ENCODE data around the gene NKD2. TPM values are rescaled to one million over a fixed set of nuclear protein-coding genes. Genes with fewer than 3 reads are reported as not detected.

Gene NKD2
- total RNA-seq, 1 experiment from 2014 or later: 12.8 TPM

DNA sequence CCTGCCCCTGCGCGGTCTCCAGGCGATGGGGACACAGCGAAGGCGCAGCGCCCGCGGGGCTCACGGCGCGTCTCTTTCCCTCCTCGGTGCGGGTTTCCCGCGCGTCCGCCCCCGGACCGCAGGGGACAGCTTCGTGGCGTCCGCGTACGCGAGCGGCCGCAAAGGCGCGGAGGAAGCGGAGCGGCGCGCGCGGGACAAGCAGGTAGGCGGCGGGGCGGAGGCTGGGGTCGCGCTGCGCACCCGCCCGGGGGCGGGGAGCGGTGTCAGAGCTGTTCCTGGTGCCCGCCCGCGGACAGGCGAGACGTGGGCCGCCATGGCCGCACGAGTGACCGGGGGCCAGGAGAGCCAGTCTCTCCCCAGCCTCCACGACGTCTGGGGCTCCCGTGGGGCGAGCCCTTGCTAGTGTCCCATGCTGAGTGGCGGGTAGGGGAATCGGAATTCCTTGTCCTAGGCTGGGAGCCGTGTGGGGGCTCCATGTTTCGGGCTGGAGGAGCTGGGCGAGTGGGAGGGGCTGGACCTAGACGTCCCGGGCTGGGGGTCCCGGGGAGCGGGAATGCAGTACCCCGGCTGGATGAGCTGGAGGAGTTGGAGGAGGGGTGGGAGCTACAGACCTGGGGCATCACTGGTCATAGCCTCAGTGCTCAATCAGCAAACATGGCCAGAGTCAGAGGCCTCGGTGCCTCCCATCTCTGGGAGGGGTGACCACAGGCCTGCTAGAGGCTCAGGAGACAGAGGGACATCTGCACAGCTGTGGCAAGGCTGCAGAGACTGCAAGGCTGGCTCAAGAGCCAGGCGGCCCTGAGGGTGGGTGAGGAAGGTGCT is 968 bp downstream of the NKD2 start:
- TF ChIP-seq FOXP4 (CRISPR knock-in tag; IDR thresholded peaks at IDR 0.05): 0 out of 2 replicates have a peak, but pooled peaks have one; percentile 5
- TF ChIP-seq, protein P1, sequence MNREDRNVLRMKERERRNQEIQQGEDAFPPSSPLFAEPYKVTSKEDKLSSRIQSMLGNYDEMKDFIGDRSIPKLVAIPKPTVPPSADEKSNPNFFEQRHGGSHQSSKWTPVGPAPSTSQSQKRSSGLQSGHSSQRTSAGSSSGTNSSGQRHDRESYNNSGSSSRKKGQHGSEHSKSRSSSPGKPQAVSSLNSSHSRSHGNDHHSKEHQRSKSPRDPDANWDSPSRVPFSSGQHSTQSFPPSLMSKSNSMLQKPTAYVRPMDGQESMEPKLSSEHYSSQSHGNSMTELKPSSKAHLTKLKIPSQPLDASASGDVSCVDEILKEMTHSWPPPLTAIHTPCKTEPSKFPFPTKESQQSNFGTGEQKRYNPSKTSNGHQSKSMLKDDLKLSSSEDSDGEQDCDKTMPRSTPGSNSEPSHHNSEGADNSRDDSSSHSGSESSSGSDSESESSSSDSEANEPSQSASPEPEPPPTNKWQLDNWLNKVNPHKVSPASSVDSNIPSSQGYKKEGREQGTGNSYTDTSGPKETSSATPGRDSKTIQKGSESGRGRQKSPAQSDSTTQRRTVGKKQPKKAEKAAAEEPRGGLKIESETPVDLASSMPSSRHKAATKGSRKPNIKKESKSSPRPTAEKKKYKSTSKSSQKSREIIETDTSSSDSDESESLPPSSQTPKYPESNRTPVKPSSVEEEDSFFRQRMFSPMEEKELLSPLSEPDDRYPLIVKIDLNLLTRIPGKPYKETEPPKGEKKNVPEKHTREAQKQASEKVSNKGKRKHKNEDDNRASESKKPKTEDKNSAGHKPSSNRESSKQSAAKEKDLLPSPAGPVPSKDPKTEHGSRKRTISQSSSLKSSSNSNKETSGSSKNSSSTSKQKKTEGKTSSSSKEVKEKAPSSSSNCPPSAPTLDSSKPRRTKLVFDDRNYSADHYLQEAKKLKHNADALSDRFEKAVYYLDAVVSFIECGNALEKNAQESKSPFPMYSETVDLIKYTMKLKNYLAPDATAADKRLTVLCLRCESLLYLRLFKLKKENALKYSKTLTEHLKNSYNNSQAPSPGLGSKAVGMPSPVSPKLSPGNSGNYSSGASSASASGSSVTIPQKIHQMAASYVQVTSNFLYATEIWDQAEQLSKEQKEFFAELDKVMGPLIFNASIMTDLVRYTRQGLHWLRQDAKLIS (CRISPR knock-in tag; IDR thresholded peaks at IDR 0.05; ENCODE audit: borderline replicate concordance): no peak
- Mint-ChIP-seq H3K27ac (no peak overlapping the region), H3K27me3 (ENCODE audit: low read depth) (peaks cover 48% of the 10 kb centered on the region), H3K4me1 (peaks cover 30% of the 10 kb centered on the region), H3K36me3 (no peaks in the 10 kb centered on the region), H3K9me3 (no peaks in the 10 kb centered on the region), H3K4me3 (peak overlapping the region; percentile 60)
- POLR2A ChIA-PET: no interaction called here
- CTCF ChIA-PET: interaction anchor here (0.9 to 4.6 kb wide), 23 partner anchors 11 to 167 kb away, joined by 3 to 38 read pairs (median 5); partner anchors contain the start of genes BRD9 and TRIP13
- no peak for ATAC-seq
- peak; percentile 19 for DNase-seq (ENCODE audit: low spot score)

DNA sequence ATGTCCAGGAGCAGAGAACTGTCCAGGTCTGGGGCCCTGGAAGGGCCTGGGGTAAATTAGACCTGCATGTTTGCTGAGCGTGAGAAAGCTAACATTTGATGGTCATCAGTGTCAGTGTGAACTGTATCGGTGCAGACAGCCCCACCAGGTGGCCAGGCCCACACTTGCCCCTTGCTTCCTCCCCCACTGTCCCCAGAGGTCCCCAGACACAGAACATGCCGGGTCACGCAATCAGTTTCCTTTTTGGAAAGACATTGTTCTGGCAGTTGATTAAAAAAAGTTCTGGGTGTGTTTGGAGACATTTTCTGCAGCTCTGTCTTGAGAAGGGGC is 1.5 kb downstream of the NKD2 start:
- no peak for DNase-seq (ENCODE audit: low spot score)
- ChIA-PET CTCF (interaction anchor here (0.9 to 4.6 kb wide), 23 partner anchors 10 to 166 kb away, joined by 3 to 38 read pairs (median 5); partner anchors contain the start of genes BRD9 and TRIP13), POLR2A (no interaction called here)
- no peak overlapping the region for H3K27ac Mint-ChIP-seq
- no peaks in the 10 kb centered on the region for H3K9me3 Mint-ChIP-seq
- H3K4me3 Mint-ChIP-seq: peak overlapping the region; percentile 60
- no peak for ATAC-seq
- no peak for TF ChIP-seq RORB (CRISPR knock-in tag; IDR thresholded peaks at IDR 0.05)
- TF ChIP-seq ZNF317 (CRISPR knock-in tag; IDR thresholded peaks at IDR 0.05; ENCODE audit: borderline replicate concordance, low read depth): no peak
- TF ChIP-seq STAT6 (CRISPR knock-in tag; conservative IDR thresholded peaks at IDR 0.05; ENCODE audit: low read depth): no peak
- TF ChIP-seq HMGXB4 (CRISPR knock-in tag; IDR thresholded peaks at IDR 0.05): no peak
- no peak for TF ChIP-seq FOXK1 (CRISPR knock-in tag; IDR thresholded peaks at IDR 0.05)
- TF ChIP-seq ARID4B (CRISPR knock-in tag; IDR thresholded peaks at IDR 0.05; ENCODE audit: borderline replicate concordance): no peak
- no peak for TF ChIP-seq NR1H2 (CRISPR knock-in tag; IDR thresholded peaks at IDR 0.05)
- TF ChIP-seq ZNF416 (CRISPR knock-in tag; IDR thresholded peaks at IDR 0.05): no peak
- H3K4me1 Mint-ChIP-seq: peaks cover 30% of the 10 kb centered on the region
- no peaks in the 10 kb centered on the region for H3K36me3 Mint-ChIP-seq
- peaks cover 48% of the 10 kb centered on the region for H3K27me3 Mint-ChIP-seq (ENCODE audit: low read depth)

Data from WTC11 (cell line).